ENCODE results near the gene PITX1.

PITX1 gene

GRCh38 chr5:135048930-135049329, 14.9 kb upstream of the PITX1 start:
- TF ChIP-seq CEBPB (IDR thresholded peaks at IDR 0.05) (no peak), NFIC (IDR thresholded peaks at IDR 0.05) (no peak), TAF1 (IDR thresholded peaks at IDR 0.05; ENCODE audit: low read depth) (no peak), USF1 (IDR thresholded peaks at IDR 0.05) (no peak), MAX (IDR thresholded peaks at IDR 0.05) (no peak), FOXM1 (IDR thresholded peaks at IDR 0.05; ENCODE audit: borderline replicate concordance, low read depth) (no peak), EP300 (IDR thresholded peaks at IDR 0.05; ENCODE audit: borderline replicate concordance) (no peak), TEAD4 (IDR thresholded peaks at IDR 0.05) (no peak), RAD21 (IDR thresholded peaks at IDR 0.05; ENCODE audit: low read depth) (no peak), REST (IDR thresholded peaks at IDR 0.05; ENCODE audit: low read depth) (no peak), TCF12 (IDR thresholded peaks at IDR 0.05; ENCODE audit: low read depth) (no peak), CREB1 (IDR thresholded peaks at IDR 0.05; ENCODE audit: low read depth) (no peak), YY1 (IDR thresholded peaks at IDR 0.05; ENCODE audit: low read depth) (no peak), EGR1 (IDR thresholded peaks at IDR 0.05) (no peak), ZBTB7A (IDR thresholded peaks at IDR 0.05; ENCODE audit: low read depth) (no peak)

- TF ChIP-seq TCF12 (IDR thresholded peaks at IDR 0.05; ENCODE audit: low read depth), result no peak
- TF ChIP-seq CREB1 (IDR thresholded peaks at IDR 0.05; ENCODE audit: low read depth), result no peak
- TF ChIP-seq EGR1 (IDR thresholded peaks at IDR 0.05), result no peak
- no peak for TF ChIP-seq FOXM1 (IDR thresholded peaks at IDR 0.05; ENCODE audit: borderline replicate concordance, low read depth)
- TF ChIP-seq RAD21 (IDR thresholded peaks at IDR 0.05; ENCODE audit: low read depth), result no peak
- no peak for TF ChIP-seq CEBPB (IDR thresholded peaks at IDR 0.05)
- TF ChIP-seq TEAD4 (IDR thresholded peaks at IDR 0.05), result no peak
- TF ChIP-seq EP300 (IDR thresholded peaks at IDR 0.05; ENCODE audit: borderline replicate concordance), result no peak
- no peak for TF ChIP-seq USF1 (IDR thresholded peaks at IDR 0.05)
- TF ChIP-seq ZBTB7A (IDR thresholded peaks at IDR 0.05; ENCODE audit: low read depth), result no peak
- TF ChIP-seq NFIC (IDR thresholded peaks at IDR 0.05), result no peak
- no peak for TF ChIP-seq REST (IDR thresholded peaks at IDR 0.05; ENCODE audit: low read depth)
- no peak for TF ChIP-seq YY1 (IDR thresholded peaks at IDR 0.05; ENCODE audit: low read depth)
- no peak for TF ChIP-seq MAX (IDR thresholded peaks at IDR 0.05)
These were observed 14.3 kb upstream of the PITX1 start for GRCh38 chr5:135048286-135048685.

- TF ChIP-seq FOXM1 (IDR thresholded peaks at IDR 0.05; ENCODE audit: borderline replicate concordance, low read depth), result no peak
- TF ChIP-seq EP300 (IDR thresholded peaks at IDR 0.05; ENCODE audit: borderline replicate concordance), result no peak
- TF ChIP-seq CEBPB (IDR thresholded peaks at IDR 0.05), result no peak
- TF ChIP-seq USF1 (IDR thresholded peaks at IDR 0.05), result no peak
These were observed 13.3 kb upstream of the PITX1 start for GRCh38 chr5:135047347-135047695.

- TF ChIP-seq REST (IDR thresholded peaks at IDR 0.05; ENCODE audit: low read depth) (no peak), TEAD4 (IDR thresholded peaks at IDR 0.05) (no peak), TCF12 (IDR thresholded peaks at IDR 0.05; ENCODE audit: low read depth) (no peak), MAX (IDR thresholded peaks at IDR 0.05) (no peak), CEBPB (IDR thresholded peaks at IDR 0.05) (no peak), RAD21 (IDR thresholded peaks at IDR 0.05; ENCODE audit: low read depth) (no peak), EP300 (IDR thresholded peaks at IDR 0.05; ENCODE audit: borderline replicate concordance) (no peak), ZBTB7A (IDR thresholded peaks at IDR 0.05; ENCODE audit: low read depth) (no peak), CREB1 (IDR thresholded peaks at IDR 0.05; ENCODE audit: low read depth) (no peak)
These were observed 12.8 kb upstream of the PITX1 start for GRCh38 chr5:135046661-135047346.
